Vagina (tissue), 2 donors: ENCODE results near the gene CCDC126.

Source experiments
- CTCF ChIP-seq, 3 experiments: fragments of 450-650 bp in 2 of 3; fragments of 200-600 bp in 1 of 3; sonication (generic) in 1 of 3; IDR thresholded peaks; one replicate each; pipeline ENCODE4 v1.5.1; 2017 to 2019; ENCODE audit warnings: antibody characterized with exemption in 3 of 3, mild to moderate bottlenecking in 2 of 3, moderate library complexity in 2 of 3
- POLR2A ChIP-seq, 2 donors: fragments of 450-650 bp; IDR thresholded peaks; one replicate each; pipeline ENCODE4 v1.6.1; 2017; ENCODE audit warnings: antibody characterized with exemption in 2 of 2, mild to moderate bottlenecking in 2 of 2, moderate library complexity in 2 of 2
- POLR2AphosphoS5 ChIP-seq, 2 donors: sonication (generic); formaldehyde crosslinking; IDR thresholded peaks; one replicate each; pipeline ENCODE4 v1.9.0; 2017; ENCODE audit warnings: antibody characterized with exemption in 2 of 2, mild to moderate bottlenecking in 2 of 2, low read depth in 1 of 2; ENCODE audit not compliant: insufficient read depth in 1 of 2

- TF ChIP-seq CTCF (IDR thresholded peaks at IDR 0.05) (no peak), POLR2A (IDR thresholded peaks at IDR 0.05) (no peak), POLR2AphosphoS5 (IDR thresholded peaks at IDR 0.05; ENCODE audit: insufficient read depth in 1 of 2, low read depth in 1 of 2) (no peak)
Measured at GRCh38 chr7:23593706-23594105, 3.5 kb upstream of the CCDC126 start.
